ENCODE results near the gene METRN. TPM values are rescaled to one million over a fixed set of nuclear protein-coding genes. Genes with fewer than 3 reads are reported as not detected.

METRN gene
- total RNA-seq, 1 experiment from 2014 or later = 23.4 TPM

GRCh38 chr16:766820-767640 is 52.1 kb downstream of the METRN start:
- no peak for DNase-seq
- H3K27me3 Mint-ChIP-seq (ENCODE audit: insufficient read depth, unreplicated experiment) = no peaks in the 10 kb centered on the region
- CTCF ChIA-PET = interaction anchor here (0.6 kb wide), 1 partner anchor 395 kb away, joined by 3 read pairs; no protein-coding TSS in a partner anchor
- H3K4me1 Mint-ChIP-seq (ENCODE audit: low read depth, unreplicated experiment) = no peaks in the 10 kb centered on the region
- H3K4me3 ChIP-seq (ENCODE audit: low read depth, low read length) = no peak overlapping the region
- H3K27me3 ChIP-seq (replicated peaks; ENCODE audit: control insufficient read depth, insufficient read depth, low read length) = no peaks in the 10 kb centered on the region
- BruUV-seq (replicated peaks) = no TSS peak
- intact Hi-C loops (cut with micrococcal nuclease; ENCODE audit: unreplicated experiment) = no loop called here
- H3K4me1 ChIP-seq = 0 out of 2 replicates have a peak, but pooled peaks cover 5% of the 10 kb centered on the region
- H3K36me3 ChIP-seq (ENCODE audit: control insufficient read depth, insufficient read depth, low read length) = no peaks in the 10 kb centered on the region
- H3K9me3 ChIP-seq = no peaks in the 10 kb centered on the region
- POLR2A ChIA-PET = no interaction called here
- H3K27ac Mint-ChIP-seq (ENCODE audit: unreplicated experiment) = no peak overlapping the region
- H3K4me3 Mint-ChIP-seq (ENCODE audit: unreplicated experiment) = no peak overlapping the region
- no peaks in the 10 kb centered on the region for H3K36me3 Mint-ChIP-seq (ENCODE audit: insufficient read depth, unreplicated experiment)
- H3K9me3 Mint-ChIP-seq (ENCODE audit: unreplicated experiment) = no peaks in the 10 kb centered on the region
- no peak for TF ChIP-seq CTCF (IDR thresholded peaks at IDR 0.05; ENCODE audit: insufficient read depth in 1 of 2, low read depth in 1 of 2, low read length in 1 of 2, severe bottlenecking in 1 of 2, unreplicated experiment in 1 of 2)

GRCh38 chr16:767743-768235 is 52.9 kb downstream of the METRN start:
- Histone ChIP-seq H3K27me3 (replicated peaks; ENCODE audit: control insufficient read depth, insufficient read depth, low read length) (no peaks in the 10 kb centered on the region), H3K4me3 (ENCODE audit: low read depth, low read length) (no peak overlapping the region), H3K9me3 (no peaks in the 10 kb centered on the region), H3K36me3 (ENCODE audit: control insufficient read depth, insufficient read depth, low read length) (no peaks in the 10 kb centered on the region), H3K4me1 (0 out of 2 replicates have a peak, but pooled peaks cover 2% of the 10 kb centered on the region)
- TF ChIP-seq CTCF (IDR thresholded peaks at IDR 0.05; ENCODE audit: insufficient read depth in 1 of 2, low read depth in 1 of 2, low read length in 1 of 2, severe bottlenecking in 1 of 2, unreplicated experiment in 1 of 2) = no peak
- ChIA-PET CTCF (no interaction called here), POLR2A (no interaction called here)
- Mint-ChIP-seq H3K9me3 (ENCODE audit: unreplicated experiment) (no peaks in the 10 kb centered on the region), H3K27ac (ENCODE audit: unreplicated experiment) (no peak overlapping the region), H3K27me3 (ENCODE audit: insufficient read depth, unreplicated experiment) (no peaks in the 10 kb centered on the region), H3K4me3 (ENCODE audit: unreplicated experiment) (no peak overlapping the region), H3K4me1 (ENCODE audit: low read depth, unreplicated experiment) (no peaks in the 10 kb centered on the region), H3K36me3 (ENCODE audit: insufficient read depth, unreplicated experiment) (no peaks in the 10 kb centered on the region)
- intact Hi-C loops (cut with micrococcal nuclease; ENCODE audit: unreplicated experiment) = no loop called here
- no TSS peak for BruUV-seq (replicated peaks)
- DNase-seq = no peak

- no peaks in the 10 kb centered on the region for H3K27me3 Mint-ChIP-seq (ENCODE audit: insufficient read depth, unreplicated experiment)
- no peaks in the 10 kb centered on the region for H3K27me3 ChIP-seq (replicated peaks; ENCODE audit: control insufficient read depth, insufficient read depth, low read length)
- intact Hi-C loops (cut with micrococcal nuclease; ENCODE audit: unreplicated experiment) = no loop called here
- no peak for DNase-seq
- CTCF ChIA-PET = no interaction called here
- TF ChIP-seq CTCF (IDR thresholded peaks at IDR 0.05; ENCODE audit: insufficient read depth in 1 of 2, low read depth in 1 of 2, low read length in 1 of 2, severe bottlenecking in 1 of 2, unreplicated experiment in 1 of 2) = no peak
- H3K36me3 ChIP-seq (ENCODE audit: control insufficient read depth, insufficient read depth, low read length) = no peaks in the 10 kb centered on the region
- BruUV-seq (replicated peaks) = no TSS peak
- H3K4me1 ChIP-seq = 0 out of 2 replicates have a peak, but pooled peaks cover 2% of the 10 kb centered on the region
- POLR2A ChIA-PET = no interaction called here
- H3K9me3 ChIP-seq = no peaks in the 10 kb centered on the region
- H3K4me3 ChIP-seq (ENCODE audit: low read depth, low read length) = no peak overlapping the region
- H3K36me3 Mint-ChIP-seq (ENCODE audit: insufficient read depth, unreplicated experiment) = no peaks in the 10 kb centered on the region
- H3K4me3 Mint-ChIP-seq (ENCODE audit: unreplicated experiment) = no peak overlapping the region
- H3K9me3 Mint-ChIP-seq (ENCODE audit: unreplicated experiment) = no peaks in the 10 kb centered on the region
- no peak overlapping the region for H3K27ac Mint-ChIP-seq (ENCODE audit: unreplicated experiment)
- no peaks in the 10 kb centered on the region for H3K4me1 Mint-ChIP-seq (ENCODE audit: low read depth, unreplicated experiment)
Observed at GRCh38 chr16:768428-768827, 53.5 kb downstream of the METRN start.

Other genes with a start within 250 kb of the METRN start
- gene CAPN15, start 187.4 kb upstream of the METRN start, total RNA-seq (2022) = 85.3 and 87.9 TPM in 2 replicates
- 0.14 TPM in 1 of 2 replicates, not detected in the other for gene PRR35, start 154.7 kb upstream of the METRN start, total RNA-seq (2022)
- not detected in 2 replicates for gene NHLRC4, start 148.1 kb upstream of the METRN start, total RNA-seq (2022)
- gene PIGQ, start 145.2 kb upstream of the METRN start, total RNA-seq (2022) = 45.3 and 45.8 TPM in 2 replicates
- gene RAB40C, start 125.1 kb upstream of the METRN start, total RNA-seq (2022) = 18.7 and 19.1 TPM in 2 replicates
- 0.39 and 0.54 TPM in 2 replicates for gene WFIKKN1, start 84.1 kb upstream of the METRN start, total RNA-seq (2022)
- 67.1 and 67.4 TPM in 2 replicates for gene METTL26, start 78.8 kb upstream of the METRN start, total RNA-seq (2022)
- gene MCRIP2, start 73.3 kb upstream of the METRN start, total RNA-seq (2022) = 33.0 and 40.7 TPM in 2 replicates
- 57.8 and 60.9 TPM in 2 replicates for gene WDR90, start 65.8 kb upstream of the METRN start, total RNA-seq (2022)
- gene RHOT2, start 47.0 kb upstream of the METRN start, total RNA-seq (2022) = 96.7 and 106 TPM in 2 replicates
- 2.9 and 3.2 TPM in 2 replicates for gene RHBDL1, start 39.4 kb upstream of the METRN start, total RNA-seq (2022)
- gene STUB1, start 34.7 kb upstream of the METRN start, total RNA-seq (2022) = 77.8 and 86.6 TPM in 2 replicates
- 46.7 and 52.4 TPM in 2 replicates for gene JMJD8, start 30.8 kb upstream of the METRN start, total RNA-seq (2022)
- 10.8 and 11.7 TPM in 2 replicates for gene WDR24, start 24.7 kb upstream of the METRN start, total RNA-seq (2022)
- 5.9 and 10.5 TPM in 2 replicates for gene FBXL16, start 9.3 kb upstream of the METRN start, total RNA-seq (2022)
- gene ANTKMT, start 6.0 kb downstream of the METRN start, total RNA-seq (2022) = 39.7 and 42.6 TPM in 2 replicates
- gene CCDC78, start 11.3 kb downstream of the METRN start, total RNA-seq (2022) = 3.5 and 4.6 TPM in 2 replicates
- 6.8 and 9.7 TPM in 2 replicates for gene HAGHL, start 12.0 kb downstream of the METRN start, total RNA-seq (2022)
- 42.9 and 44.5 TPM in 2 replicates for gene CIAO3, start 25.9 kb downstream of the METRN start, total RNA-seq (2022)
- 0.36 and 0.39 TPM in 2 replicates for gene MSLN, start 45.6 kb downstream of the METRN start, total RNA-seq (2022)
- 42.2 and 44.0 TPM in 2 replicates for gene RPUSD1, start 73.3 kb downstream of the METRN start, total RNA-seq (2022)
- 97.6 and 102 TPM in 2 replicates for gene CHTF18, start 73.5 kb downstream of the METRN start, total RNA-seq (2022)
- gene GNG13, start 85.6 kb downstream of the METRN start, total RNA-seq (2022) = not detected in 2 replicates

Measured in Caco-2 (cell line).